ENCODE results near the gene C10orf67.

GRCh38 chr10:23294638-23295247, 49.9 kb downstream of the C10orf67 start:
- TF ChIP-seq CTCF (conservative IDR thresholded peaks at IDR 0.05; ENCODE audit: low read depth, low read length) (peak; percentile 71), EZH2 (IDR thresholded peaks at IDR 0.05; ENCODE audit: low read length, unreplicated experiment) (no peak), EZH2phosphoT487 (IDR thresholded peaks at IDR 0.05; ENCODE audit: borderline replicate concordance, low read length) (no peak)
